GM19438 (cell line): ENCODE measurements around the gene PALS2.

Experiments used
- ATAC-seq: cut with Tn5 transposase; IDR thresholded peaks from one replicate; pipeline ENCODE4 v1.9.1; 2021; ENCODE audit warnings: low read depth; ENCODE audit not compliant: unreplicated experiment

Gene PALS2

GRCh38 chr7:24580283-24580946, 7.2 kb downstream of the PALS2 start:
- ATAC-seq: no peak

DNA sequence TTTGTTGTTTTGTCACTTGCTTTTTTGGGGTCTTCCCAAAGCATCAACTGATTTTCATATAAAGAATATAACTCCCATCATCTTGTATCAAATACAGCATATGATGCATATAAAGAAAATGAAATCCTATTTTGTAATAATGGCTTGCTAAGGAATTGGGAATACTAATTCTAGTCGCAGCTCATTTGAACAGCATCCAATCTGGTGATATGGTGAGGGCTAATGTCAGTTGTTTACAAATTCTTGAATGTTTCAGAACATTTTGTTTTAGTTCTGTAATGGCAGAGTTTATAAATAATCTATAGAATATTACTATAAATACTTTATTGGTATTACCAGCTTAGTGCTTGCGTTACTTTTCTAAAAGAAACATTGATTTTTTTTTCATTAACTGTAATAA, 8.9 kb downstream of the PALS2 start:
- ATAC-seq: no peak

DNA sequence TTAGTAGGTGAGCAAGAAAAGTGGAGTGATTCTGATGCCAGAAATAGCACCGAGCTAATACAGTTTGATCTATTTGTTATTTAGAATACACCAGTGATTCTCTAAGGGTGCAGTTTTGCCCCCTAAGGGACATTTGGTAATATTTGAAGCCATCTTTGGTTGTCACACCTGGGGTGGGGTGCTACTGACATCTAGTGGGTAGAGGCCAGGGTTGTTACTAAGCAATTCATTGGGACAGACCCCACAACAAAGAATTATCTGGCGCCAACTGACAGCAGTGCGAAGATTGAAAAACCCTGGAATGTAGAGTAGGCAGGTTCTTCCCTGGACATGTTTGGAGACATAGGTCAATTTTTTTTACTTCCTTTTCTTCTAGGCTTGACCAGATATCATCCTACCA, 14.6 kb downstream of the PALS2 start:
- ATAC-seq: peak; percentile 70

GRCh38 chr7:24591152-24591551, 17.9 kb downstream of the PALS2 start:
- ATAC-seq: no peak

DNA sequence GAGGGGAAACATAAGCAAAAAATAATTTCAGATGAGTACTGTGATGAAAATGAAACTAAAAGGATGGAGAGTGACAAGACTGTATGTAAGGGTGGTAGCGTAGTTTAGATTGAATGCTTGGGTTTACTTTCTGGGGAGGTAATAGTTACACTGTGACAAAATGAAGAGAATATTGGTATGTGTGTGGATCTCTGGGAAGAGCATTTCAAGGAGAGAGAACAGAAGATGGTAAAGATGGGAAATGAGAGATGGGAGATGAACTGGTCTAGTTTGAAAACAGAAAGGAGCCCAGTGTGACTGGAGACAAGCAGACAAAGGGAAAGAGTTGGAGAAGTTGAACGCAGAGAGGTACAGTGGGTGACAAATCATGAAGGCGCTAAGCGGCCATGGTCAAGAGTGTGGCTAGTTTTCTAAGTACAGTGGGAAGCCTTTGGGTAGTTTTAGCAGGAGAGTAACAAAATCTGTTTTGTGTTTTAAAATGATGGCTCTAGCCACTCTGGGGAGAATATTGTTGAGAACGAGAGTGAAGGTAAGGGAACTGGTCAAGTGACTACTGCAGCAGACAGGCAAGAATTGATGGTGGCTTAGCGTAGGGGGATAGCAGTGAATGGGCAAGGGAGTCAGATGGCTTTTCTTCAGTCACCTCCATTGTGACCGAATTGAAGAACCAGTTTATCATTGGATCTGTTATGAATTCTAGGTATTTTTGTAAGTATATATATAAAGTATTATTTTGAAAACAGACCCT, 22.6 kb downstream of the PALS2 start:
- ATAC-seq: peak; percentile 66

- no peak for ATAC-seq
Measured at GRCh38 chr7:24597014-24597413, 23.8 kb downstream of the PALS2 start.

- ATAC-seq: no peak
Measured at GRCh38 chr7:24601600-24601999, 28.3 kb downstream of the PALS2 start.

DNA sequence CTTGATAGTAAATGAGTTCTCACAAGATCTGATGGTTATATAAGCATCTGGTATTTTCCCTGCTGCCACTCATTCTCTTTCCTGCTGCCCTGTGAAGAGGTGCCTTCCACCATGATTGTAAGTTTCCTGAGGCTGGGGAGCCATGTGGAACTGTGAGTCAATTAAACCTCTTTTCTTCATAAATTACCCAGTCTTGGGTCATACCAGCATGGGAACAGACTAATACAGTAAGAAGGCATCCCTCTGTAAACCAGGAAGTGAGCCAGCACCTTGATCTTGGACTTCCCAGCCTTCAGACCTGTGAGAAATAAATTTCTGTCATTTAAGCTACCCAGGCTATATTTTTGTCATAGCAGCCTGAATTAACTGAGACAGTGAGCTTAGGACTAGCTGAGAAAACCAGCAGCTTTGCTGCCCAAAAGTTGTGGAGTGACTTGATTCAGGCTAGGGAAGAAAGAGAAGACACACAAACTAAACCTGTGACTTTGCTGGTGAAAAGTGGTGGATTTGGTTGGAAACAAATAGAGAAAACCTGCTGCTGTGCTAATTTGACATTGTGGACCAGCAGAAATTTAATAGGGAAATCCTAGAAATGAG, 29.7 kb downstream of the PALS2 start:
- no peak for ATAC-seq

GRCh38 chr7:24604630-24605029, 31.4 kb downstream of the PALS2 start:
- no peak for ATAC-seq

DNA sequence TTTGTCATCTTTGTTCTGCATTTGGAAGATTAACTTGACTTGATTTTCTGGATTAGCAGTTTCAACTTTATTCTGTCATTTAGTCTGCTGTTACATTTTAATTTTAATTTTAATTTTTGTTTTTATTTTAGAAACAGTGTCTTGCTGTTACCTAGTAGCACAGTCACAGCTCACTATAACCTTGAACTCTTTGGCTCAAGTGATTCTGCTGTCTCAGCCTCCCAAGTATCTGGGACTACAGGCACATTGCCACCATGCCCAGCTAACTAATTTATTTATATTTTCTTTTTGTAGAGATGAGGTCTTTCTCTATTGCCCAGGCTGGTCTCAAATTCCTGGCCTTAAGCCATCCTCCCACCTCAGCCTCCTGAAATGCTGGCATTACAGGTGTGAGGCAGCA, 35.3 kb downstream of the PALS2 start:
- ATAC-seq: no peak

- no peak for ATAC-seq
Measured at GRCh38 chr7:24609059-24609458, 35.8 kb downstream of the PALS2 start.

GRCh38 chr7:24609570-24609969, 36.3 kb downstream of the PALS2 start:
- ATAC-seq: no peak

DNA sequence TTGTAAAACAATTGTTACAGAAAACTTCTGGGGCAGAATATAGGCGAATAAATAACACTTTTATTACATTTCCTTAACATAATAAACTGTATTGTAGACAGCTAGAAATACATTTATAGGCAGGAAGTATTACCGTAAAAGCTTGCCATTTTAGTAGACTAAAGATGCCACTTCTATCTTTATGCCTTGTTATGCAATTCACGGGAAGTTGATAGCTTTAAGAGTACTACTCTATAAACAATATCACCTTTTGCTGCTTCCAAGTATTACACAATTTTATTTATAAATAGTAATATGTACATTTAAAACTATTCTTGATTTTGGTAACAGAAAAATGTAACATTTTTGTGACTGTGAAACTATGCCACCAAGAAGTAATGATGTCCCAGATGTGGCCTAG, 37.9 kb downstream of the PALS2 start:
- ATAC-seq: no peak

- ATAC-seq: no peak
Measured at GRCh38 chr7:24617957-24618616, 44.8 kb downstream of the PALS2 start.

GRCh38 chr7:24619978-24620377, 46.7 kb downstream of the PALS2 start:
- ATAC-seq: no peak

DNA sequence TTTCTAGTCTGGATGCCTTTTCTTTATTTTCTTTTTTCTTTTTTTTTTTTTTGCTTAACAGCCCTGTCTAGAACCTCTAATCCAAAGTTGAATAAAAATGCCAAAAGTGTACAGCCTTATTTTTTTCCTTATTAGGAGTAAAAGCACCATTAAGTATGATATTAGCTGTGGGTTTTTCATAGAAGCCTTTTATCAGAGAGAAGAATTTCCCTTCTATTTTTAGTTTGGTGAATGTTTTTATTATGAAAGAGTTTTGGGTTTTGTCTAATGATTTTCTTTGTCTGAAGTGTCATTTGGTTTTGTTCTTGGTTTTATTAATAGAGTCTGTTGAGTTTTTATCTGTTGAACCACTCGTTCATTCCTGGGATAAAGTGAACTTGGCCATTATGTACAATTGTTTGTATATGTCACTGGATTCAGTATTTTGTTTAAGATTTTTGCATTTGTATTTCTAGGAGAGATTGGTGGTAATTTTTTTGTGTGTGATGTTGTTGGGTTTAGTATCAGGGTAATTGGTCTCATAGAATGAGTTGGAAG, 49.5 kb downstream of the PALS2 start:
- no peak for ATAC-seq
